HepG2 (cell line): Measurements from ENCODE around the gene SCNM1. TPM values are rescaled to one million over a fixed set of nuclear protein-coding genes. Genes with fewer than 3 reads are reported as not detected.

ENCODE experiments used
- AGO1 ChIP-seq: fragments of 200-400 bp; formaldehyde crosslinking; IDR thresholded peaks from 2 replicates; pipeline ENCODE4 v1.6.1; 2017; ENCODE audit warnings: mild to moderate bottlenecking, low read depth, low read length, moderate library complexity; ENCODE audit not compliant: poor library complexity, severe bottlenecking
- FUBP1 ChIP-seq: sonication (generic); formaldehyde crosslinking; IDR thresholded peaks from 2 replicates; pipeline ENCODE4 v1.5.1; 2020; ENCODE audit warnings: missing genetic modification reagents, mild to moderate bottlenecking, borderline replicate concordance
- MAZ ChIP-seq, 2 experiments: sonication (generic) in 1 of 2; formaldehyde crosslinking in 1 of 2; IDR thresholded peaks; 2 replicates each; pipeline versions ENCODE4 v1.5.0 to v1.6.1; 2012 to 2020; ENCODE audit warnings: low read depth in 2 of 2, mild to moderate bottlenecking in 2 of 2, borderline replicate concordance in 1 of 2, improper control_type of control experiment in 1 of 2, low read length in 1 of 2, missing genetic modification reagents in 1 of 2, moderate library complexity in 1 of 2
- MIXL1 ChIP-seq: IDR thresholded peaks from 2 replicates; pipeline ENCODE4 v1.6.1; 2016
- NONO ChIP-seq, 2 experiments: fragments of 450-650 bp in 1 of 2; sonication (generic) in 1 of 2; formaldehyde crosslinking in 1 of 2; IDR thresholded peaks in 1 of 2; conservative IDR thresholded peaks in 1 of 2; 2 replicates each; pipeline versions ENCODE4 v1.6.1 to v1.8.0; 2017 to 2022; ENCODE audit warnings: mild to moderate bottlenecking in 1 of 2, missing genetic modification reagents in 1 of 2, moderate library complexity in 1 of 2
- SP4 ChIP-seq: sonication (generic); formaldehyde crosslinking; IDR thresholded peaks from 2 replicates; pipeline ENCODE4 v1.8.1; 2023; ENCODE audit warnings: mild to moderate bottlenecking, missing genetic modification reagents
- ZFP41 ChIP-seq: sonication (generic); formaldehyde crosslinking; IDR thresholded peaks from 2 replicates; pipeline ENCODE4 v1.4.0; 2020; ENCODE audit warnings: mild to moderate bottlenecking, missing genetic modification reagents, borderline replicate concordance
- ZFP62 ChIP-seq: sonication (generic); formaldehyde crosslinking; IDR thresholded peaks from 2 replicates; pipeline ENCODE4 v1.4.0; 2020; ENCODE audit warnings: missing genetic modification reagents
- ZNF781 ChIP-seq: sonication (generic); formaldehyde crosslinking; IDR thresholded peaks from 2 replicates; pipeline ENCODE4 v1.5.1; 2020; ENCODE audit warnings: borderline replicate concordance, mild to moderate bottlenecking, missing genetic modification reagents; ENCODE audit errors: not compliant biosample characterization
- polyA plus RNA-seq, 8 experiments: library from polyadenylated mRNA; depleted of rRNA in 3 of 8; stranded (reverse) in 7 of 8; unstranded in 1 of 8; fragments of >200 nt; fragmentation: Illumina TruSeq in 4 of 8; extraction: Trizol in 4 of 8; gene quantifications; 2 replicates each; pipeline versions ENCODE4 v1.2.1 to v1.2.3, GENCODE V29; 2011 to 2016; ENCODE audit warnings: low read depth in 4 of 8, missing spikeins in 1 of 8, mixed read lengths in 1 of 8; ENCODE audit not compliant: insufficient read depth in 1 of 8
- total RNA-seq, 5 experiments: library from RNA; depleted of rRNA; stranded (reverse); fragments of >200 nt; fragmentation: Illumina TruSeq; extraction: Trizol; gene quantifications; 2 replicates each; pipeline ENCODE4 v1.2.3, GENCODE V29; 2016; ENCODE audit warnings: low read depth in 1 of 5
- TF ChIP-seq, protein P1 (sequence below): sonication (generic); IDR thresholded peaks from 2 replicates; pipeline ENCODE4 v1.6.1; 2016; ENCODE audit warnings: low read depth, borderline replicate concordance
- TF ChIP-seq, protein P2 (sequence below): sonication (generic); formaldehyde crosslinking; IDR thresholded peaks from 2 replicates; pipeline ENCODE4 v1.8.0; 2022; ENCODE audit warnings: missing genetic modification reagents, mild to moderate bottlenecking, borderline replicate concordance
- TF ChIP-seq, protein P3 (sequence below): sonication (generic); formaldehyde crosslinking; IDR thresholded peaks from 2 replicates; pipeline ENCODE4 v1.4.0; 2020; ENCODE audit warnings: missing genetic modification reagents, borderline replicate concordance
- TF ChIP-seq, protein P4 (sequence below): sonication (generic); formaldehyde crosslinking; IDR thresholded peaks from 2 replicates; pipeline ENCODE4 v1.8.1; 2023; ENCODE audit warnings: mild to moderate bottlenecking, missing genetic modification reagents, borderline replicate concordance
- TF ChIP-seq, protein P5 (sequence below), 2 experiments: sonication (generic) in 1 of 2; formaldehyde crosslinking in 1 of 2; IDR thresholded peaks; 2 replicates each; pipeline versions ENCODE4 v1.6.1 to v1.9.0; 2014 to 2022; ENCODE audit warnings: antibody characterized with exemption in 1 of 2, borderline replicate concordance in 1 of 2, inconsistent platforms in 1 of 2, low read depth in 1 of 2, missing genetic modification reagents in 1 of 2

The SCNM1 gene
- total and polyA plus RNA-seq, 2 of the 13 experiments (the other 11 are each of a cell fraction or from before 2014, with no cell fraction given), result 16.3 to 31.5 TPM

DNA sequence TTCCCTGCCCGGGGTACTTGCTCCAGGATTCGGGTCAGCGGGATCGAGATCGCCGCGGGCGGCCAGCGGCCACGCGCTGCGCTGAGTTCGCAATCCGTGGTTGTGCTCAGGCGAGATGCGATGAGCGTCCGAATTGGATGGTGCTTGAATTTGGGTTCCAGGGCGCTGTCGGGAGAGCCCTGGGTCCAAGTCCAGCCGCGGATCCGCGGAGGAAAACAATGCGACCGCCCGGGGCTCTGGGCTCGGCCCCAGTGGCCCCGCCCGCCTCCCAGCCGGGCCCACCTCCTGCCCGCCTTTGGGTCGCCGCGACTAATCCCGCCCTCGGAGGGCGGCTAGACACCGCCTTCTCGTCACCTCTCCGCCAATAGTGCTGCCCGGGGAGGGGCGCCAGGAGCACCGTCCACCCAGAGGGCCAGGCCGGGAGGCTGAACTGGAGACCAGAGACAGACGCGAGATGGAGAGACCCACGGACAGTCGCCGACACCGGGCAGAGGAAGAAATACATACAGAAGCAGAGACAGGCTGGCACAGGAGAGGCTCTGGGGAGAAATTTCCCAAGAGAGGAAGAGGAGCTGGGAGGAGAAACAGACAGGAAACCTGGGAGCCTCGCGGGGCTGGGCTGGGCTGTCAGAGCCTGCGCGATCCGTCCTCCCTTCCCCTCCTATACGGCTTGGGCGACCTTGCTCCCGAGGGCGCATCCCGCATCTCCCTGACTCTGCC is 19.4 kb upstream of the SCNM1 start, which contains the start of gene SEMA6C (continued):
- TF ChIP-seq, protein P1, sequence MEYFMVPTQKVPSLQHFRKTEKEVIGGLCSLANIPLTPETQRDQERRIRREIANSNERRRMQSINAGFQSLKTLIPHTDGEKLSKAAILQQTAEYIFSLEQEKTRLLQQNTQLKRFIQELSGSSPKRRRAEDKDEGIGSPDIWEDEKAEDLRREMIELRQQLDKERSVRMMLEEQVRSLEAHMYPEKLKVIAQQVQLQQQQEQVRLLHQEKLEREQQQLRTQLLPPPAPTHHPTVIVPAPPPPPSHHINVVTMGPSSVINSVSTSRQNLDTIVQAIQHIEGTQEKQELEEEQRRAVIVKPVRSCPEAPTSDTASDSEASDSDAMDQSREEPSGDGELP, result peak; percentile 8; the same call in 1 of the 2 replicates
- TF ChIP-seq, protein P2, sequence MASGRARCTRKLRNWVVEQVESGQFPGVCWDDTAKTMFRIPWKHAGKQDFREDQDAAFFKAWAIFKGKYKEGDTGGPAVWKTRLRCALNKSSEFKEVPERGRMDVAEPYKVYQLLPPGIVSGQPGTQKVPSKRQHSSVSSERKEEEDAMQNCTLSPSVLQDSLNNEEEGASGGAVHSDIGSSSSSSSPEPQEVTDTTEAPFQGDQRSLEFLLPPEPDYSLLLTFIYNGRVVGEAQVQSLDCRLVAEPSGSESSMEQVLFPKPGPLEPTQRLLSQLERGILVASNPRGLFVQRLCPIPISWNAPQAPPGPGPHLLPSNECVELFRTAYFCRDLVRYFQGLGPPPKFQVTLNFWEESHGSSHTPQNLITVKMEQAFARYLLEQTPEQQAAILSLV (CRISPR knock-in tag), result peak; percentile 45; the same call in 1 of the 2 replicates
- peak; percentile 86 for TF ChIP-seq SP4 (CRISPR knock-in tag)
- TF ChIP-seq NONO (IDR thresholded peaks at IDR 0.05), result no peak
- TF ChIP-seq NONO (CRISPR knock-in tag; conservative IDR thresholded peaks at IDR 0.05), result 0 out of 2 replicates have a peak, but pooled peaks have one; percentile 29
- peak; percentile 67; the same call in 1 of the 2 replicates for TF ChIP-seq MAZ (IDR thresholded peaks at IDR 0.05; ENCODE audit: borderline replicate concordance, low read depth, low read length)
- peak; percentile 69; the same call in 1 of the 2 replicates for TF ChIP-seq MAZ (CRISPR knock-in tag; IDR thresholded peaks at IDR 0.05; ENCODE audit: low read depth)
- TF ChIP-seq ZFP62, result no peak
- TF ChIP-seq ZFP41 (CRISPR knock-in tag), result peak; percentile 51; the same call in 1 of the 2 replicates
- TF ChIP-seq AGO1, result no peak
- TF ChIP-seq MIXL1 (CRISPR knock-in tag), result no peak
- peak; percentile 72 for TF ChIP-seq ZNF781 (CRISPR knock-in tag)
- no peak for TF ChIP-seq FUBP1 (CRISPR knock-in tag)
- TF ChIP-seq, protein P3, sequence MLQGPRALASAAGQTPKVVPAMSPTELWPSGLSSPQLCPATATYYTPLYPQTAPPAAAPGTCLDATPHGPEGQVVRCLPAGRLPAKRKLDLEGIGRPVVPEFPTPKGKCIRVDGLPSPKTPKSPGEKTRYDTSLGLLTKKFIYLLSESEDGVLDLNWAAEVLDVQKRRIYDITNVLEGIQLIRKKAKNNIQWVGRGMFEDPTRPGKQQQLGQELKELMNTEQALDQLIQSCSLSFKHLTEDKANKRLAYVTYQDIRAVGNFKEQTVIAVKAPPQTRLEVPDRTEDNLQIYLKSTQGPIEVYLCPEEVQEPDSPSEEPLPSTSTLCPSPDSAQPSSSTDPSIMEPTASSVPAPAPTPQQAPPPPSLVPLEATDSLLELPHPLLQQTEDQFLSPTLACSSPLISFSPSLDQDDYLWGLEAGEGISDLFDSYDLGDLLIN, result no peak
- TF ChIP-seq, protein P4, sequence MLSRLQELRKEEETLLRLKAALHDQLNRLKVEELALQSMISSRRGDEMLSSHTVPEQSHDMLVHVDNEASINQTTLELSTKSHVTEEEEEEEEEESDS, result no peak
- TF ChIP-seq, protein P5, sequence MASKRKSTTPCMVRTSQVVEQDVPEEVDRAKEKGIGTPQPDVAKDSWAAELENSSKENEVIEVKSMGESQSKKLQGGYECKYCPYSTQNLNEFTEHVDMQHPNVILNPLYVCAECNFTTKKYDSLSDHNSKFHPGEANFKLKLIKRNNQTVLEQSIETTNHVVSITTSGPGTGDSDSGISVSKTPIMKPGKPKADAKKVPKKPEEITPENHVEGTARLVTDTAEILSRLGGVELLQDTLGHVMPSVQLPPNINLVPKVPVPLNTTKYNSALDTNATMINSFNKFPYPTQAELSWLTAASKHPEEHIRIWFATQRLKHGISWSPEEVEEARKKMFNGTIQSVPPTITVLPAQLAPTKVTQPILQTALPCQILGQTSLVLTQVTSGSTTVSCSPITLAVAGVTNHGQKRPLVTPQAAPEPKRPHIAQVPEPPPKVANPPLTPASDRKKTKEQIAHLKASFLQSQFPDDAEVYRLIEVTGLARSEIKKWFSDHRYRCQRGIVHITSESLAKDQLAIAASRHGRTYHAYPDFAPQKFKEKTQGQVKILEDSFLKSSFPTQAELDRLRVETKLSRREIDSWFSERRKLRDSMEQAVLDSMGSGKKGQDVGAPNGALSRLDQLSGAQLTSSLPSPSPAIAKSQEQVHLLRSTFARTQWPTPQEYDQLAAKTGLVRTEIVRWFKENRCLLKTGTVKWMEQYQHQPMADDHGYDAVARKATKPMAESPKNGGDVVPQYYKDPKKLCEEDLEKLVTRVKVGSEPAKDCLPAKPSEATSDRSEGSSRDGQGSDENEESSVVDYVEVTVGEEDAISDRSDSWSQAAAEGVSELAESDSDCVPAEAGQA (IDR thresholded peaks at IDR 0.05; ENCODE audit: low read depth), result no peak
- TF ChIP-seq, protein P5 (CRISPR knock-in tag; IDR thresholded peaks at IDR 0.05; ENCODE audit: borderline replicate concordance), result no peak
